ENCODE data around the gene KCNN4.
"Not testable (repeated sequence)": the region's sequence is repeated elsewhere in the genome, so short reads cannot be mapped to it uniquely, and the experiment has no call there.

Gene KCNN4

GRCh38 chr19:43774103-43774939 is 6.5 kb downstream of the KCNN4 start:
- no peak for DNase-seq

GRCh38 chr19:43773725-43774102 is 7.1 kb downstream of the KCNN4 start:
- no peak for DNase-seq

DNA sequence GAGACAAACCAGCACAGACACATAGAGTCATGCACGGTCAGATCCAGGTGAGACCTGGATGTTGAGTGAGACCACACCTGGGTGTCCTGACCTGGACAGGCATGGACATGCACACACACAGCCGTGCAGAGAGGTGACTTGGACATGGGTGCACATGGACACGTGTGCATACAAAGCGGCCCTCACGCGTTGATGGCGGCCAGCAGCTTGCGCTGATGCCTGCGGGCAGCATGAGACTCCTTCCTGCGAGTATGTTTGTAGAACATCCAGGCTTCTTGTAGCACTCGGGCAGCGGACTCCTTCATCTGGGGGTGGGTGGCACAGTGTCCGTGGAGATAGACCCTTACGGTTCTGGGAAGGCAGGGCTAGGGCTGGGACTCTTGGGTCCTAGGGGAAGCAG is 11.5 kb downstream of the KCNN4 start:
- no peak for DNase-seq

GRCh38 chr19:43768273-43769050 is 12.3 kb downstream of the KCNN4 start:
- DNase-seq = no peak

DNA sequence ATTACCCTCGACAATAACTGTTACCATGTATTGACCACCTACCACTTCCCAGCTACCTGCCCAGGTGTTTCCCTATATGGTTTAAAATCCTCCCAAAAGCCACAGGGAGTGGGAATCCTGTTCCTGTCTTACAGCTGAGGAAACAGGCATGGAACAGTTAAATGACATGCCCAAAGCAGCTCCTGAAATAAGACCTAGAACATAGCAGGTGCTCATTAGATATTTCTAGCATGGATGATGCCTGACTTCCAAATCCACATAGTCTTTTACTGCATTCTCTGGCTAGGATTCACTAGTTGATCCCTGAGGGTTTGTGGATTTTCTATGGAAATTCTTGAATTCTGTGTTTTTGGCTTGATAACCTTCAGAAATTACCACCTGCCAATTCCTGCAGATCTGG is 13.0 kb downstream of the KCNN4 start:
- no peak for DNase-seq

GRCh38 chr19:43767316-43767715 is 13.5 kb downstream of the KCNN4 start:
- no peak for DNase-seq

GRCh38 chr19:43766755-43767043 is 14.1 kb downstream of the KCNN4 start:
- no peak for DNase-seq

DNA sequence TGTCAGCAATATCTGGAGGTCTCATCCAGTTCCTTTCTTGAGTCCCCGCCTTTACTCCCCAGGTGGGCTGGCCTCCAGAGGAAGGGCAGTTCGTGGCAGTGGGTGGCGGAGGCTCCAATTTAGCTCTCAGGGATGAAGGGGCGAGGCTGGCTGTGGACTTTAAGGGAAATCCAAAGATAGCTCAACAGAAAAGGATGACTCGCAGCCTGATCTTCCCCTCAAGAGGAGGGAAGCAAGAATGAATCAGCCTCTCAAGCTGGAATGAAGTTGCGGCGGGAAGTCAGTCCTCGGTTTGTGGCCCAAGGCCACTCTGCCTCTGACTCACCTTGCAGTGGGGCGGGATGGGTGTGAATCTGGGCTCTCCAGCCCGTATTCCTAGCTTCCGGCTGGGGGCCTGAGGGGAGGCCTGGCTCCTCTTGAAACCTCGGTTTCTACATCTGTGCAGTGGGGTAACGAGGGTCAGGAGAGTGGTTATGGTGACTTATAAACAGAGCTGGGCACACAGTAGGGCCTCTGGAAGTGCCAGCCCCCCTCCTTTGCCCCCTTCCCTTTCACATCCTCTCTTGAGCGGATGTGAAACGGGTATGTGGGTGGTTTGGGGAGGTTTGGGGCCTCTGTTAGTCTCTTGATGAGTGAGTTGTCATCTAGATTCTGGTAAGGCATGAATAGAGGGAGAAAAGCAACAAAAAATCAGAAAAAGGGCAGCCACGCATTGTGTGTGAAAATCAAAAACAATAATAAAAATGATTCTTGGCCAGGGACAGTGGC is 15.5 kb downstream of the KCNN4 start:
- peak; percentile 62 for DNase-seq

DNA sequence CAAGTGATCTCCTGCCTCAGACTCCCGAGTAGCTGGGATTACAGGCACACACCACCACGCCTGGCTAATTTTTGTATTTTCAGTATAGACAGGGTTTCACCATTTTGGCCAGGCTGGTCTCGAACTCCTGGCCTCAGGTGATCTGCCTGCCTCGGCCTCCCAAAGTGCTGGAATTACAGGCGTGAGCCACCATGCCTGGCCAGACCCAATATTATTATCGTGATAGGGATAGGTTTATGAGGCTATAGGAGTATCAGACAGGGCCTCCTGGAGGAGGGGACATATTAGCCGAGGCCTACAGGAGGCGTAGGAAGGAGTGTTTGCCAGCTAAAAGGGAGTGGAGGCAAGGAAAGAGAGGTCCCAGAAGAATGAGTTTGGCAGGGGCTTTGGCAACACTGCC is 16.1 kb downstream of the KCNN4 start:
- DNase-seq = not testable (repeated sequence)

GRCh38 chr19:43763473-43763939 is 17.3 kb downstream of the KCNN4 start:
- DNase-seq = no peak

GRCh38 chr19:43762814-43763213 is 18.0 kb downstream of the KCNN4 start:
- no peak for DNase-seq

GRCh38 chr19:43760941-43761340 is 19.8 kb downstream of the KCNN4 start:
- no peak for DNase-seq

GRCh38 chr19:43759515-43759914 is 21.3 kb downstream of the KCNN4 start:
- DNase-seq = no peak

GRCh38 chr19:43755256-43755801 is 25.4 kb downstream of the KCNN4 start:
- DNase-seq = peak; percentile 66

DNA sequence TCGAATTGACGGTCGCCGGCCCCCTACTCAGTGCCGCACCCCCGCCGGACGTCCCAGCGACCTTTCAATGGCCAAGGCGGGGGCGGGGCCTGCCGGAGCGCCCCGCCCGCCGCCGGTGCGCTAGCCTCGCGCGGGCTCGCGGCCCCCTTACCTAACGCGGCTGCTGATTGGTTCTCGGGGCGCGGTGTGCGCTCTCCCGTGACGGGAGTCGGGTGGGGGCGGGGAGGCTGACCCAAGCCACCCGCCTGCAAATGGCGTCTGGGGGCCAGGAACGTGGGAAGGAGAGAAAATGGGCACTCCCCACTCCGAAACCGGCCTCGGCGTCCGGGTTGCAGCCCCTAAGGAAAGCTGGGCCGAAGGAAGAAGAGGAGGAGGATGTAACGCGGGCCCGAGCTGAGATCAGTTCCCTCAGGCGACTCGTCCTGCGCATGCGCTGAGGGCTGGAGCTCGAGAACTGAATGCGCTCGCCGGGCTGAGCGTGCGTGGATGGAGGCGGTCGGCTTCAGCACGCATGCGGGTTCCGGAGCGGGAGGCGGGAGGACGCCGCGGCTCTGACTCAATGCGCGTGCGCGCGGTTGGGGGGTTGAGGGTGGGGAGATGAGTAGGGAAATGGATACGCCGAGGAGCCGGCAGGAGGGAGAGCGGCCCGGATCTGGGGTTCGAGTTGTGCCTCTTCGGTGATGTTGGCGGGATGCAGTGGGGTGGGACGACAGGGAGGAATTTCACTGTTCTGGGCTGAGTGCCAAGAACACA is 26.1 kb downstream of the KCNN4 start, which contains the start of gene SMG9:
TSS of gene SMG9 (minus strand) at position 460 of the 753 bp plus-strand sequence. CDS start 4,221 bp downstream, outside the sequence.
- peak; percentile 99 for DNase-seq

GRCh38 chr19:43754253-43754502 is 26.6 kb downstream of the KCNN4 start:
- DNase-seq = no peak

GRCh38 chr19:43752287-43752875 is 28.4 kb downstream of the KCNN4 start:
- DNase-seq = no peak

DNA sequence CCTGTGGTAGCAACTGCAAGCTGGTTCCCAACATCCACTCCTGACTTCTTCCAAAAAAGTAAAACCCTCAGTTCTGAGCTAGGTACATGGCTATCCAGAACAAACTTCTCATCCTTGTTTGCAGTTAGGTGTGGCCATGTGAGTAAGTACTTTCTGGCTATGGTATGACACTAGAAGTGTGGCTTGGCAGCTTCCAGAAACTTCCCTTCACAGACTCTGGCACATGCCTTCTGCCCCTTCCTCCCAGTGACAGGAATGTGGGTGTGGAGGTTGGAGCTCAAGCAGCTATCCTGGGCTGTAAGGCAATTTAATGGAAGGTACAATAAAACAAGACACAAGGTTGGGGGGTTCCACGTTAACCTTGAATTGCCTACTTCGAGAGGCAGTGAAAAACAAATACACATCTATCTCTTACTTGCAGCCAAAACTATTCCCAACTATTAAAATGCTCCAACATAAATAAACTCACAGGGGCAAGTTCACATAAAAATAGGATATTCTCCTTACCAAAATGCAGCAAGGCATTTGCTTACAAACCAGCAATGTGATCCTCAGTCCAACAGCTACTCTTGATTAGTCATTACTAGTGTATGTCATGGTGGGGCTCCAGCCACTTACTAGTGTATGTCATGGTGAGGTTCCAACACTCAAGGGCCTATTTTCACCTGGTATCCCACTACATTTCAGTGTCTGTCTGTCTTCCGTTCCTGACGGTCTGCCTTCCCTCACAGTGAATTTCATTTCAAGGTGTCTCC is 29.1 kb downstream of the KCNN4 start:
- DNase-seq = no peak

GRCh38 chr19:43749898-43750297 is 30.9 kb downstream of the KCNN4 start:
- DNase-seq = no peak

GRCh38 chr19:43749152-43749551 is 31.6 kb downstream of the KCNN4 start:
- no peak for DNase-seq

DNA sequence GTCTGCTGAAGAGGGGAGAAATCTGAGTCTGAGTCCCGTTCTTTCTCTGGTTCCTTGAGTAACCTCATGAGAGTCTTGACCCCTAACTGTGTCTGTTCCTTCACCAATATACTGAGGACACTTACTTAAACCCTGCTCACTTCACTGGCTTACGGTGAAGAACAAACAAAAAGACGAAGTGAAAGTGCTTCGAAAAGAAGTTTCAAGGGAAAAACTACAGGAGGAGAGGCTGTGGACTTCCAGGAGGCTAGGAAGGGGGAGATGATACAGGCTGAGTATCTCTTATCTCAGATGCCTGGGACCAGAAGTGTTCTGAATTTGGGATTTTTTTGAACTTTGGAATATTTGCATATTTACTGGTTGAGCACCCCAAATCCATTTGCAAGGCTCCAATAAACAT is 32.1 kb downstream of the KCNN4 start:
- DNase-seq = no peak

Measured in T-helper 9 cell (primary cell).